ENCODE data around the gene ARSG.

ARSG gene

GRCh38 chr17:68288375-68288774 is 2.9 kb upstream of the ARSG start:
- TF ChIP-seq GATA3 (IDR thresholded peaks at IDR 0.05; ENCODE audit: low read depth, low read length): no peak
- no peak for TF ChIP-seq GATA2 (IDR thresholded peaks at IDR 0.05; ENCODE audit: low read depth, low read length)

DNA sequence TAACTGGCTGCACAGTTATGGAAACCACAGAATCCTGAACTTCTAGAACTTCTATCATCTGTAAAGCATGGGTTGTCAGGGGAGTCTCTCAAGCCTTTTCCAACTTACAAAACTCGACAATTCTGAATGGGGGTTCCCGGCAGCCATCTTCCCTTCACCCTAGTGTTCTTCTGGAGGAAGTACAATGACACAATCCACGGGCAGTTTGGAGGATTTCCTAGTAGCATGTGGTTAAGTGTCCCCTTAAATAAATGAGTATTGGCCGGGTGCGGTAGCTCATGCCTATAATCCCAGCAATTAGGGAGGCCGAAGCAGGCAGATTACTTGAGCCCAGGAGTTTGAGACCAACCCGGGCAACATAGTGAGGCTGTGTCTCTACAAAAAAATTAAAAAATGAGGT is 2.5 kb upstream of the ARSG start:
- no peak for TF ChIP-seq GATA3 (IDR thresholded peaks at IDR 0.05; ENCODE audit: low read depth, low read length)
- no peak for TF ChIP-seq GATA2 (IDR thresholded peaks at IDR 0.05; ENCODE audit: low read depth, low read length)

DNA sequence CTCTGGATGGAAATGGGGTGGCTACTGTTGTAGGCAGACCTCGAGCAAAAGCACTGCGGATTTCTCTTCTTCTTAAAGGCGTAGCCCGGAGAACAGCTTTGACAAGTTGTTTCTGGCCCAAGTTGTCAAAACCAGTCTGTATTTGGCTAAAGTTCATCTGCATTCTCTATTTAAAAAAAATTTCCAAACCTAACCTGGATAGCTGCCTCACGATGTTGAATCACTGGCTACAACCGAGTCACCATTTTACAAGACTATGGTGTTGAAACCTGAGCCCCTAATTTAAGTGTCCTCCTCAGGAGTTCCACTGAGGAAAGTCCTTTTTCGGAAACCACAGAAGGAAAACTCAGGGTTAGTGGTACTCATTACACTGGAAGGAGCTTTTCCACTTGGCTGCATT is 1.8 kb upstream of the ARSG start:
- TF ChIP-seq GATA3 (IDR thresholded peaks at IDR 0.05; ENCODE audit: low read depth, low read length) (no peak), GATA2 (IDR thresholded peaks at IDR 0.05; ENCODE audit: low read depth, low read length) (no peak)

GRCh38 chr17:68289936-68290267 is 1.4 kb upstream of the ARSG start:
- TF ChIP-seq GATA2 (IDR thresholded peaks at IDR 0.05; ENCODE audit: low read depth, low read length) (no peak), GATA3 (IDR thresholded peaks at IDR 0.05; ENCODE audit: low read depth, low read length) (no peak)

DNA sequence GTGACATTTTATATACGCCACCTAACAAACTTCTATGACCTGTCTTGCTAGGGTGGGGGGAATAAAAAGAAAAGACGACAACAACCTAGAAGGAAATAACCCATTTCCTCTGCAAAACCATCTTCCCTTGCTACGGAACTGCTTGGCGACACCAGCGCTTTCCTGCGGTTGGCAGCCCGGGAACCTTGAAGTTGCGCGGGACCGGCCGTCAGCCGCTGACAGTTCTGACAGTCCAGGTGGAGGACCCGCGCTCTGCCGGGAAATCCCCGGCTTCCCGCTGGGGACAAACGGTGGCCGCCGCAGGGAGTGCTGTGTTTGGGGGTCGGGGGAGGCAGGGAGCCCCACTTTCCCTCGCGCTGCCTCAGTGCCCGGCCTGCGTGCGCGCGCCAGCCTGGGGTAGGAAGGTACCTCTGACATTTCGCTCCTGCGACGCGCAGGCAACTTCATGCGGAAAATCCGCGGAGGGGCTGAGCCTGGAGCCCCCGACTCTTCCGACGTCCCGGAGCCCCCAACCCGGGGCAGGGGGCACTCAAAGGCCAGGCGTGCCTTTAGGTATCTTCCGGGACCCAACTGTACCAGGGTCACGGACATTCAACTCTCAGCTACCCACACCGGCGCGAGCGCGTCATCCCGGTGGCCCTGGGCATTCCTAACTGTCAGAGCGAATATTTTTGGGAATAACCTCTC is 884 bp upstream of the ARSG start:
- TF ChIP-seq GATA2 (IDR thresholded peaks at IDR 0.05; ENCODE audit: low read depth, low read length) (no peak), GATA3 (IDR thresholded peaks at IDR 0.05; ENCODE audit: low read depth, low read length) (no peak)

GRCh38 chr17:68291836-68292688 is 767 bp downstream of the ARSG start:
- TF ChIP-seq GATA2 (IDR thresholded peaks at IDR 0.05; ENCODE audit: low read depth, low read length) (no peak), GATA3 (IDR thresholded peaks at IDR 0.05; ENCODE audit: low read depth, low read length) (no peak)

DNA sequence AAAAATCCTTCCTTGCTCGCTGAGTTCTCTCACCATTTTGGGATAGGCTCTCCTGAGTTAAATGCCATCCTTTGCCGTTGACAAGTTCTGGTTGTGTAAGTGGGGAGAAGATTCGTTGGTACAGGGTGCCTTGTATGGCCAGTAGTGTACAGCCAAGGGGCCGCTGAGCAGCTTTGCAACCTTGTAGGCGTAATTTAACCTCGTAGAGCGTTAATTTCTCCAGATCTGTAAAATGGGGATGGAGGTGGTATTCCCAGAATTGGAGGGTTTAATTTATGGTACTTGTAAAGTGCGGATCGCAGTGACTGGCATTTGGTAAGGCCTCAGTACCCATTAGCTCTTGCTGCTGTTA is 1.4 kb downstream of the ARSG start:
- TF ChIP-seq GATA2 (IDR thresholded peaks at IDR 0.05; ENCODE audit: low read depth, low read length) (no peak), GATA3 (IDR thresholded peaks at IDR 0.05; ENCODE audit: low read depth, low read length) (no peak)

DNA sequence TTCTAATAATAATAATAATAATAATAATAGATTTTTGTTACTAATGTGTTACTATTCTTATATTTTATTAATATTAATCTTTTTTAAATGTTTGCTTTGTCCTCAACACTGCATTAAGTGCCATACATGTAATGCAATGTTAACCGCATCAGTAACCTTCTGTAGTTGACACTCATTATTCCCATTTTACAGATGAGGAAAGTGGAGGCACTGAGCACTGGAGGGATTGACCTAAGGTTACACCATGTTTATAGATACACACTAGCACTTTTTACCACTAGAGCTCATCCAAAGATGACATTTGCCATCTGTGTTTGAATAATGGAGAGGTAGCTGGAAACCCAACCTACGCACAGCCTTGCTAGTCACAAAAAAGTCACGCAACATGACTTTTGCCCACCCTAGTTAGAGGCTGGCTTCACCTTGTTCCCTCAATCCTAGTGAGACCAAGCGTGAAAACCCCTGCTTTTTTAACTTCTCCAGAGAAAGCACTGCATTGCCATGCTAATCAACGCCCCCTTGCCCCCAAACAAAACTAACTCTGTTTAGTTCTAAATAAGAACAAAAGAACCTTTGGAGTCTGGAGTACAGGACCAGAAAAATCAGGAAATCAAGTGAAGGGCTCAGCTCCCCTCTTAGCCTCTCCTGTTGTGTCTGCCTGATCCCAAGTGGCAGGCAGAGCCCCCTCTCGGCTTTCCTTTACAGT is 2.3 kb downstream of the ARSG start:
- no peak for TF ChIP-seq GATA3 (IDR thresholded peaks at IDR 0.05; ENCODE audit: low read depth, low read length)
- TF ChIP-seq GATA2 (IDR thresholded peaks at IDR 0.05; ENCODE audit: low read depth, low read length): no peak

DNA sequence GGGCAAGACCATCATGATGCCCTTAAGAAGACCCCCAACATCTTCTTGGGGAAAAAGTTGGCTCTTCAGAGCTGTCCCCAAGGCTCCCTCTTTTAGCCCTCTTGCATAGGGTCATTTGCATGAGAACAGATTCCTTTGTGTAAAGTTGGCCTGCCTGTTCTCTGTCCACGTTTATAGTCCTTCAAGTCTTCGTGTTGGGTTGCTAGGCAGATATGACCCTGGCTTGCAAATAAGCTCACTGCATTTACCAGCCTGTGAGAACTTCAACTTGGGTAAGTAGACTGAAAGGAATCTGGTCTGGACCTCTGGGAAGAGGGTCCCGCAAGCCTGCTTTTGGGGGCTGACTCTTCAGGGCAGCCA is 2.9 kb downstream of the ARSG start:
- no peak for TF ChIP-seq GATA3 (IDR thresholded peaks at IDR 0.05; ENCODE audit: low read depth, low read length)
- no peak for TF ChIP-seq GATA2 (IDR thresholded peaks at IDR 0.05; ENCODE audit: low read depth, low read length)

GRCh38 chr17:68294617-68295016 is 3.3 kb downstream of the ARSG start:
- TF ChIP-seq GATA2 (IDR thresholded peaks at IDR 0.05; ENCODE audit: low read depth, low read length) (no peak), GATA3 (IDR thresholded peaks at IDR 0.05; ENCODE audit: low read depth, low read length) (no peak)

DNA sequence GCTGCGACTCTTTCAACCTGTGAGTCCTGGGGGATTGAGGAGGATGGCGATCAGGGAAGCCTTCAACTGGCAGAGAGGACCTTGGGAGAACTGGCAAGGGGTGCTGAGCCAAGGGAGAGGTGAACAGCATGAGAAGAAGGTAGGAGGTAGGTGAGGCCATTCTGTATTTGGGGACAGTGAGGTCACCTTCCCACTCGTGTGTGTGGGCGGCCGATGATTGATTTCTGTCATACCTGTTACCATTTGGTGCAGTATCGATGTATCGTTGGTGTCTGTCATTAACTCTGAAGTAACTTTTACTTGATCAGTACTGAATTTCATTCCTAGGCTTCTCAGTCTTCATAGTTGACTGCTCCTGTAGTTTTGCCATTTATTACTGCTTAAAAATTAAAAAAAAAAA is 3.8 kb downstream of the ARSG start:
- no peak for TF ChIP-seq GATA3 (IDR thresholded peaks at IDR 0.05; ENCODE audit: low read depth, low read length)
- no peak for TF ChIP-seq GATA2 (IDR thresholded peaks at IDR 0.05; ENCODE audit: low read depth, low read length)

GRCh38 chr17:68296217-68297191 is 5.2 kb downstream of the ARSG start:
- TF ChIP-seq GATA2 (IDR thresholded peaks at IDR 0.05; ENCODE audit: low read depth, low read length) (no peak), GATA3 (IDR thresholded peaks at IDR 0.05; ENCODE audit: low read depth, low read length) (no peak)

- TF ChIP-seq GATA3 (IDR thresholded peaks at IDR 0.05; ENCODE audit: low read depth, low read length) (no peak), GATA2 (IDR thresholded peaks at IDR 0.05; ENCODE audit: low read depth, low read length) (no peak)
Measured at GRCh38 chr17:68297195-68297594, 5.9 kb downstream of the ARSG start.

DNA sequence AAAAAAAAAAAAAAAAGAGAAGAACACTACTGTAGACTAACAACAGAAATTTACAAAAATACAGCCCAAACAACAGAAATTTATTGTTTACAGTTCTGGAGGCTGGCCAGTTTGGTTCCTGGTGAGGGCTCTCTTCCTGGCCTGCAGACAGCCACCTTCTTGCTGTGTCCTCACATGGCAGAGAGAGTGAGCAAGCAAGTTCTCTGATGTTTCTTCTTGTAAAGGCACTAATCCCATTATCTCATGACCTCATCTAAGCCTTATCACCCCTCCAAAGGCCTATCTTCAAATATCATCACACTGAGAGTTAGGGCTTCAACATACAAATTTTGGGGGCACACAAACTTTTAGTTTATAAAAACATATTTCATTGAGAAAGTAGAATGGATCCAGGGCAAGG is 7.3 kb downstream of the ARSG start:
- TF ChIP-seq GATA2 (IDR thresholded peaks at IDR 0.05; ENCODE audit: low read depth, low read length) (no peak), GATA3 (IDR thresholded peaks at IDR 0.05; ENCODE audit: low read depth, low read length) (no peak)
